IMR-90 (cell line): ENCODE results near the gene PLAAT2.

Experiments used
- BHLHE40 ChIP-seq: fragments of 150-350 bp; IDR thresholded peaks from 2 replicates; pipeline ENCODE4 v1.6.1; 2016; ENCODE audit warnings: mild to moderate bottlenecking, low read depth, low read length
- FOS ChIP-seq: fragments of 150-350 bp; IDR thresholded peaks from 2 replicates; pipeline ENCODE4 v1.6.1; 2016; ENCODE audit warnings: low read depth, low read length
- MAFK ChIP-seq: IDR thresholded peaks from 2 replicates; pipeline ENCODE4 v1.6.1; 2012; ENCODE audit warnings: low read depth, low read length, improper control_type of control experiment
- MAZ ChIP-seq: IDR thresholded peaks from 2 replicates; pipeline ENCODE4 v1.6.1; 2012; ENCODE audit warnings: low read depth, mild to moderate bottlenecking, low read length, improper control_type of control experiment, moderate library complexity, borderline replicate concordance
- POLR2A ChIP-seq: IDR thresholded peaks from 2 replicates; pipeline ENCODE4 v1.6.1; 2012; ENCODE audit warnings: mild to moderate bottlenecking, low read depth, low read length
- RAD21 ChIP-seq: IDR thresholded peaks from 2 replicates; pipeline ENCODE4 v1.6.1; 2012; ENCODE audit warnings: low read length, improper control_type of control experiment
- RCOR1 ChIP-seq: IDR thresholded peaks from 2 replicates; pipeline ENCODE4 v1.6.1; 2012; ENCODE audit warnings: mild to moderate bottlenecking, low read length, improper control_type of control experiment; ENCODE audit not compliant: insufficient replicate concordance
- RFX5 ChIP-seq: IDR thresholded peaks from 2 replicates; pipeline ENCODE4 v1.8.0; 2012; ENCODE audit warnings: low read depth, mild to moderate bottlenecking, low read length, moderate library complexity
- TF ChIP-seq, protein P1 (sequence below): conservative IDR thresholded peaks from 2 replicates; pipeline ENCODE4 v1.5.1; 2012; ENCODE audit warnings: mild to moderate bottlenecking, low read depth, low read length, improper control_type of control experiment
- TF ChIP-seq, protein P2 (sequence below): fragments of 150-350 bp; IDR thresholded peaks from 2 replicates; pipeline ENCODE4 v1.6.1; 2017; ENCODE audit warnings: mild to moderate bottlenecking, antibody characterized with exemption, low read length, low read depth
- TF ChIP-seq, protein P3 (sequence below): fragments of 150-350 bp; IDR thresholded peaks from 2 replicates; pipeline ENCODE4 v1.6.1; 2016; ENCODE audit warnings: low read depth, mild to moderate bottlenecking, low read length, moderate library complexity, borderline replicate concordance

DNA sequence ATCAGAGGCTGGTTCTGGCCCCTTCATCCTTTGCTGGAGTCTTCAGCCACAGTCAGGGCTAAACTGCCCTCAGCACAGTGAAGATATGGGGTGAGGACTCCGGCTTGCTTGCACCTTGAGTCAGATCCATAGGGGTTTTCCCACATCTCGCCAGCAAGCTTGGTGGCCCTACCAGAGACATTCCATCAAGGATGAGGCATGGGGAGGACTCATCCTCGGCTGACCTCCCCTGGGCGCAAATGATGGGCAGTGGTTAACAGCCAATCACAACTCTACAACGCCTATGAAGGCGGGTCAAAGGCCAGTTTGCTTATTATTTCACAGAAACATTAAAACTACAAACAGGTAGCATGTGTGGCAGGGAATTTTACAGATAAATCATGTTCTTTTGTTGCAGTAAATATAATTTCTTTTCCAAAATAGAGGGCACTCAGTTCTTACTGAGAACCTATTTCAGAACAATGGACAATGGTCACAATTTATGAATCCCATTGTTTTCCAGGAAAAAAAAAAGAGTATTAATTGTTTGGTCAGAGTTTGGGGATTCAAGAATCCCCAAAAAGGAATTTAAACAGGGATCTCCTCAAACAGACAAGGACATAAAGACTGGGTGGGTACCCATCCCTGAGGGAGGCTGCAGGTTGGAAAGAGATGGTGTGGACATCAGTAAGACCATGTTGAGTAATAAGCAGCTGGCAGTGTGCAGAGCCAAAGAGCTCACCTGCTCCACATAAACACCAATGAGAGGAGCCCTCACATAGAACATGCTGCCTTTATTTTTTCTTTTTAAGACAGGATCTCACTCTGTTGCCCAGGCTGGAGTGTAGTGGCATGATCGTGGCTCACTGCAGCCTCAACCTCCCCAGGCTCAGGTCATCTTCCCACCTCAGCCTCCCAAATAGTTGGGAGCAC lies 36.3 kb upstream of the PLAAT2 start:
- peak; percentile 73 for TF ChIP-seq BHLHE40
- TF ChIP-seq, protein P1, sequence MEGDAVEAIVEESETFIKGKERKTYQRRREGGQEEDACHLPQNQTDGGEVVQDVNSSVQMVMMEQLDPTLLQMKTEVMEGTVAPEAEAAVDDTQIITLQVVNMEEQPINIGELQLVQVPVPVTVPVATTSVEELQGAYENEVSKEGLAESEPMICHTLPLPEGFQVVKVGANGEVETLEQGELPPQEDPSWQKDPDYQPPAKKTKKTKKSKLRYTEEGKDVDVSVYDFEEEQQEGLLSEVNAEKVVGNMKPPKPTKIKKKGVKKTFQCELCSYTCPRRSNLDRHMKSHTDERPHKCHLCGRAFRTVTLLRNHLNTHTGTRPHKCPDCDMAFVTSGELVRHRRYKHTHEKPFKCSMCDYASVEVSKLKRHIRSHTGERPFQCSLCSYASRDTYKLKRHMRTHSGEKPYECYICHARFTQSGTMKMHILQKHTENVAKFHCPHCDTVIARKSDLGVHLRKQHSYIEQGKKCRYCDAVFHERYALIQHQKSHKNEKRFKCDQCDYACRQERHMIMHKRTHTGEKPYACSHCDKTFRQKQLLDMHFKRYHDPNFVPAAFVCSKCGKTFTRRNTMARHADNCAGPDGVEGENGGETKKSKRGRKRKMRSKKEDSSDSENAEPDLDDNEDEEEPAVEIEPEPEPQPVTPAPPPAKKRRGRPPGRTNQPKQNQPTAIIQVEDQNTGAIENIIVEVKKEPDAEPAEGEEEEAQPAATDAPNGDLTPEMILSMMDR, result no peak
- TF ChIP-seq, protein P2, sequence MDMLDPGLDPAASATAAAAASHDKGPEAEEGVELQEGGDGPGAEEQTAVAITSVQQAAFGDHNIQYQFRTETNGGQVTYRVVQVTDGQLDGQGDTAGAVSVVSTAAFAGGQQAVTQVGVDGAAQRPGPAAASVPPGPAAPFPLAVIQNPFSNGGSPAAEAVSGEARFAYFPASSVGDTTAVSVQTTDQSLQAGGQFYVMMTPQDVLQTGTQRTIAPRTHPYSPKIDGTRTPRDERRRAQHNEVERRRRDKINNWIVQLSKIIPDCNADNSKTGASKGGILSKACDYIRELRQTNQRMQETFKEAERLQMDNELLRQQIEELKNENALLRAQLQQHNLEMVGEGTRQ, result no peak
- no peak for TF ChIP-seq POLR2A
- TF ChIP-seq RCOR1, result no peak
- no peak for TF ChIP-seq MAZ
- TF ChIP-seq RAD21, result no peak
- TF ChIP-seq, protein P3, sequence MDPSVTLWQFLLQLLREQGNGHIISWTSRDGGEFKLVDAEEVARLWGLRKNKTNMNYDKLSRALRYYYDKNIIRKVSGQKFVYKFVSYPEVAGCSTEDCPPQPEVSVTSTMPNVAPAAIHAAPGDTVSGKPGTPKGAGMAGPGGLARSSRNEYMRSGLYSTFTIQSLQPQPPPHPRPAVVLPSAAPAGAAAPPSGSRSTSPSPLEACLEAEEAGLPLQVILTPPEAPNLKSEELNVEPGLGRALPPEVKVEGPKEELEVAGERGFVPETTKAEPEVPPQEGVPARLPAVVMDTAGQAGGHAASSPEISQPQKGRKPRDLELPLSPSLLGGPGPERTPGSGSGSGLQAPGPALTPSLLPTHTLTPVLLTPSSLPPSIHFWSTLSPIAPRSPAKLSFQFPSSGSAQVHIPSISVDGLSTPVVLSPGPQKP, result no peak
- TF ChIP-seq MAFK, result no peak
- peak; percentile 51 for TF ChIP-seq FOS
- TF ChIP-seq RFX5, result no peak
